HepG2 (cell line): ENCODE measurements around the gene HNRNPUL1. TPM values are rescaled to one million over a fixed set of nuclear protein-coding genes. Genes with fewer than 3 reads are reported as not detected.

ENCODE experiments used
- EZH2 ChIP-seq: conservative IDR thresholded peaks from 2 replicates; pipeline ENCODE4 v1.6.1; 2012; ENCODE audit warnings: mild to moderate bottlenecking, low read depth, low read length, moderate library complexity
- FIP1L1 ChIP-seq: fragments of 200-400 bp; formaldehyde crosslinking; IDR thresholded peaks from 2 replicates; pipeline ENCODE4 v1.6.1; 2018; ENCODE audit warnings: low read depth, mild to moderate bottlenecking, low read length, moderate library complexity, borderline replicate concordance; ENCODE audit not compliant: insufficient read depth
- HOXA3 ChIP-seq: sonication (generic); formaldehyde crosslinking; IDR thresholded peaks from 2 replicates; pipeline ENCODE4 v1.5.0; 2020; ENCODE audit warnings: missing genetic modification reagents
- HOXD1 ChIP-seq: sonication (generic); formaldehyde crosslinking; IDR thresholded peaks from 2 replicates; pipeline ENCODE4 v1.5.0; 2020; ENCODE audit warnings: missing genetic modification reagents
- JUNB ChIP-seq: sonication (generic); formaldehyde crosslinking; IDR thresholded peaks from 2 replicates; pipeline ENCODE4 v1.8.0; 2022; ENCODE audit warnings: missing genetic modification reagents, mild to moderate bottlenecking, borderline replicate concordance
- JUND ChIP-seq: sonication (generic); formaldehyde crosslinking; IDR thresholded peaks from 2 replicates; pipeline ENCODE4 v1.8.0; 2022; ENCODE audit warnings: mild to moderate bottlenecking, missing genetic modification reagents
- MEIS2 ChIP-seq: sonication (generic); formaldehyde crosslinking; IDR thresholded peaks from 2 replicates; pipeline ENCODE4 v1.9.0; 2021; ENCODE audit warnings: mild to moderate bottlenecking, missing genetic modification reagents
- RAD21 ChIP-seq: fragments of 450-650 bp; formaldehyde crosslinking; IDR thresholded peaks from 2 replicates; pipeline ENCODE4 v1.5.0; 2020; ENCODE audit warnings: mild to moderate bottlenecking
- SSRP1 ChIP-seq: IDR thresholded peaks from 2 replicates; pipeline ENCODE4 v1.6.1; 2016; ENCODE audit warnings: control low read depth
- TCF7L2 ChIP-seq: IDR thresholded peaks from 2 replicates; pipeline ENCODE4 v1.6.1; 2011; ENCODE audit warnings: mild to moderate bottlenecking, low read depth, low read length, moderate library complexity
- TRIM24 ChIP-seq: sonication (generic); formaldehyde crosslinking; IDR thresholded peaks from 2 replicates; pipeline ENCODE4 v1.8.0; 2022; ENCODE audit warnings: mild to moderate bottlenecking, missing genetic modification reagents
- UBTF ChIP-seq: sonication (generic); formaldehyde crosslinking; IDR thresholded peaks from 2 replicates; pipeline ENCODE4 v1.4.0; 2020; ENCODE audit warnings: mild to moderate bottlenecking, missing genetic modification reagents
- ZBTB43 ChIP-seq: sonication (generic); formaldehyde crosslinking; conservative IDR thresholded peaks from 2 replicates; pipeline ENCODE4 v1.4.0; 2020; ENCODE audit warnings: missing genetic modification reagents
- ZNF547 ChIP-seq: sonication (generic); formaldehyde crosslinking; IDR thresholded peaks from 2 replicates; pipeline ENCODE4 v1.5.1; 2020; ENCODE audit warnings: mild to moderate bottlenecking, missing genetic modification reagents
- ZNF674 ChIP-seq: sonication (generic); formaldehyde crosslinking; IDR thresholded peaks from 2 replicates; pipeline ENCODE4 v1.5.0; 2020; ENCODE audit warnings: low read depth, mild to moderate bottlenecking, missing genetic modification reagents
- ZNF841 ChIP-seq: sonication (generic); formaldehyde crosslinking; IDR thresholded peaks from 2 replicates; pipeline ENCODE4 v1.8.1; 2023; ENCODE audit warnings: missing genetic modification reagents, borderline replicate concordance
- polyA plus RNA-seq, 8 experiments: library from polyadenylated mRNA; depleted of rRNA in 3 of 8; stranded (reverse) in 7 of 8; unstranded in 1 of 8; fragments of >200 nt; fragmentation: Illumina TruSeq in 4 of 8; extraction: Trizol in 4 of 8; gene quantifications; 2 replicates each; pipeline versions ENCODE4 v1.2.1 to v1.2.3, GENCODE V29; 2011 to 2016; ENCODE audit warnings: low read depth in 4 of 8, missing spikeins in 1 of 8, mixed read lengths in 1 of 8; ENCODE audit not compliant: insufficient read depth in 1 of 8
- total RNA-seq, 5 experiments: library from RNA; depleted of rRNA; stranded (reverse); fragments of >200 nt; fragmentation: Illumina TruSeq; extraction: Trizol; gene quantifications; 2 replicates each; pipeline ENCODE4 v1.2.3, GENCODE V29; 2016; ENCODE audit warnings: low read depth in 1 of 5
- TF ChIP-seq, protein P1 (sequence below): sonication (generic); formaldehyde crosslinking; IDR thresholded peaks from 2 replicates; pipeline ENCODE4 v1.5.1; 2020; ENCODE audit warnings: missing genetic modification reagents, mild to moderate bottlenecking, borderline replicate concordance
- TF ChIP-seq, protein P2 (sequence below): sonication (generic); formaldehyde crosslinking; IDR thresholded peaks from 2 replicates; pipeline ENCODE4 v1.4.0; 2020; ENCODE audit warnings: low read depth, missing genetic modification reagents
- TF ChIP-seq, protein P3 (sequence below): IDR thresholded peaks from 2 replicates; pipeline ENCODE4 v1.6.1; 2016; ENCODE audit warnings: low read depth, control low read depth

The HNRNPUL1 gene
- total and polyA plus RNA-seq, 2 of the 13 experiments (the other 11 are each of a cell fraction or from before 2014, with no cell fraction given) = 30.9 to 81.7 TPM

DNA sequence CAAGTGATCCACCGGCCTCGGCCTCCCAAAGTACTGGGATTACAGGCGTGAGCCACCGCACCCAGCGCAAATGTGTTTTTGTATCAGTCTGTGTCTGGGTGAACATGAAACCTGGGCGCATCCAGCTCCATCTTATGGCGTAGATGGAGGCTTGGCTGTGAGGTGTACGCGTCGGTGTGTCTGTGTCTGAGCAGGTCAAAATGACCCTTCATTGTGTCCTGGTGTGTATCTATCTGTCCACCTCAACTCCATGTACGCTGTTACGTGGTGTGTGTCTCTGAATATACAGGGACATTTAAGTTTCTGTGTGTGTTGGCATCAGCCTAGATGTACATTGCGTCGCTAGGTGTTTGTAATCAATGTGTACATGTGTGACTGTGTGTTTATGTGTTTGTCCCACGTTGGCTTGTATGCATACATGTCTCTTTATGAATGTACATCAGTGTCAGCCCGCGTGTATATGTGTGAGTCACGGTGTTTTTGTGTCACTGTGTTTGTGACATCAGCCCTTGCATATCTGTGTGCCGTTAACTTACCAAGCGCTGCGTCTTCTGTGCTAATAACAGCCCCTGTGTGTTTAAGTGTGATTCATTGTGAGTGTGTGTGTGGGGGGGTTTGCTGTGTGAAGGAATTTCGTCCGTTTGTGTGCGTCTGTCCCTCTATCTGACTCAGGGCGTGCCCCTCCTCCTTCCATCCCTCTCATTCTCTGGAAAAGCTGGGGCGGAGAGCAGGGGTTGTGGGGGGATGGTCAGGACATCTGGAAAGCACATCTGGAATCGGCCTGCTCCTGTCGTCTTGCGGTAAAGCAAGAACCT, 38.7 kb upstream of the HNRNPUL1 start (continued):
- TF ChIP-seq EZH2 (no peak), SSRP1 (0 out of 2 replicates have a peak, but pooled peaks have one; percentile 22), ZNF547 (no peak), JUNB (0 out of 2 replicates have a peak, but pooled peaks have one; percentile 66), FIP1L1 (no peak), HOXD1 (CRISPR knock-in tag) (no peak), ZNF674 (CRISPR knock-in tag) (no peak), TRIM24 (CRISPR knock-in tag) (no peak), RAD21 (no peak), ZNF841 (no peak), JUND (CRISPR knock-in tag) (peak; percentile 49; the same call in 1 of the 2 replicates), HOXA3 (CRISPR knock-in tag) (no peak; the same call in 1 of the 2 replicates), UBTF (no peak), MEIS2 (no peak), ZBTB43 (peak; percentile 61; the same call in 1 of the 2 replicates), TCF7L2 (no peak)
- TF ChIP-seq, protein P1, sequence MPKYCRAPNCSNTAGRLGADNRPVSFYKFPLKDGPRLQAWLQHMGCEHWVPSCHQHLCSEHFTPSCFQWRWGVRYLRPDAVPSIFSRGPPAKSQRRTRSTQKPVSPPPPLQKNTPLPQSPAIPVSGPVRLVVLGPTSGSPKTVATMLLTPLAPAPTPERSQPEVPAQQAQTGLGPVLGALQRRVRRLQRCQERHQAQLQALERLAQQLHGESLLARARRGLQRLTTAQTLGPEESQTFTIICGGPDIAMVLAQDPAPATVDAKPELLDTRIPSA (CRISPR knock-in tag) = no peak
- TF ChIP-seq, protein P2, sequence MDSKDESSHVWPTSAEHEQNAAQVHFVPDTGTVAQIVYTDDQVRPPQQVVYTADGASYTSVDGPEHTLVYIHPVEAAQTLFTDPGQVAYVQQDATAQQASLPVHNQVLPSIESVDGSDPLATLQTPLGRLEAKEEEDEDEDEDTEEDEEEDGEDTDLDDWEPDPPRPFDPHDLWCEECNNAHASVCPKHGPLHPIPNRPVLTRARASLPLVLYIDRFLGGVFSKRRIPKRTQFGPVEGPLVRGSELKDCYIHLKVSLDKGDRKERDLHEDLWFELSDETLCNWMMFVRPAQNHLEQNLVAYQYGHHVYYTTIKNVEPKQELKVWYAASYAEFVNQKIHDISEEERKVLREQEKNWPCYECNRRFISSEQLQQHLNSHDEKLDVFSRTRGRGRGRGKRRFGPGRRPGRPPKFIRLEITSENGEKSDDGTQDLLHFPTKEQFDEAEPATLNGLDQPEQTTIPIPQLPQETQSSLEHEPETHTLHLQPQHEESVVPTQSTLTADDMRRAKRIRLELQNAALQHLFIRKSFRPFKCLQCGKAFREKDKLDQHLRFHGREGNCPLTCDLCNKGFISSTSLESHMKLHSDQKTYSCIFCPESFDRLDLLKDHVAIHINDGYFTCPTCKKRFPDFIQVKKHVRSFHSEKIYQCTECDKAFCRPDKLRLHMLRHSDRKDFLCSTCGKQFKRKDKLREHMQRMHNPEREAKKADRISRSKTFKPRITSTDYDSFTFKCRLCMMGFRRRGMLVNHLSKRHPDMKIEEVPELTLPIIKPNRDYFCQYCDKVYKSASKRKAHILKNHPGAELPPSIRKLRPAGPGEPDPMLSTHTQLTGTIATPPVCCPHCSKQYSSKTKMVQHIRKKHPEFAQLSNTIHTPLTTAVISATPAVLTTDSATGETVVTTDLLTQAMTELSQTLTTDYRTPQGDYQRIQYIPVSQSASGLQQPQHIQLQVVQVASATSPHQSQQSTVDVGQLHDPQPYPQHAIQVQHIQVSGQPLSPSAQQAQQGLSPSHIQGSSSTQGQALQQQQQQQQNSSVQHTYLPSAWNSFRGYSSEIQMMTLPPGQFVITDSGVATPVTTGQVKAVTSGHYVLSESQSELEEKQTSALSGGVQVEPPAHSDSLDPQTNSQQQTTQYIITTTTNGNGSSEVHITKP (CRISPR knock-in tag) = 0 out of 2 replicates have a peak, but pooled peaks have one; percentile 26
- TF ChIP-seq, protein P3, sequence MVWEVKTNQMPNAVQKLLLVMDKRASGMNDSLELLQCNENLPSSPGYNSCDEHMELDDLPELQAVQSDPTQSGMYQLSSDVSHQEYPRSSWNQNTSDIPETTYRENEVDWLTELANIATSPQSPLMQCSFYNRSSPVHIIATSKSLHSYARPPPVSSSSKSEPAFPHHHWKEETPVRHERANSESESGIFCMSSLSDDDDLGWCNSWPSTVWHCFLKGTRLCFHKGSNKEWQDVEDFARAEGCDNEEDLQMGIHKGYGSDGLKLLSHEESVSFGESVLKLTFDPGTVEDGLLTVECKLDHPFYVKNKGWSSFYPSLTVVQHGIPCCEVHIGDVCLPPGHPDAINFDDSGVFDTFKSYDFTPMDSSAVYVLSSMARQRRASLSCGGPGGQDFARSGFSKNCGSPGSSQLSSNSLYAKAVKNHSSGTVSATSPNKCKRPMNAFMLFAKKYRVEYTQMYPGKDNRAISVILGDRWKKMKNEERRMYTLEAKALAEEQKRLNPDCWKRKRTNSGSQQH = 0 out of 2 replicates have a peak, but pooled peaks have one; percentile 7
